ENCODE results near the gene IFIH1.

DNA sequence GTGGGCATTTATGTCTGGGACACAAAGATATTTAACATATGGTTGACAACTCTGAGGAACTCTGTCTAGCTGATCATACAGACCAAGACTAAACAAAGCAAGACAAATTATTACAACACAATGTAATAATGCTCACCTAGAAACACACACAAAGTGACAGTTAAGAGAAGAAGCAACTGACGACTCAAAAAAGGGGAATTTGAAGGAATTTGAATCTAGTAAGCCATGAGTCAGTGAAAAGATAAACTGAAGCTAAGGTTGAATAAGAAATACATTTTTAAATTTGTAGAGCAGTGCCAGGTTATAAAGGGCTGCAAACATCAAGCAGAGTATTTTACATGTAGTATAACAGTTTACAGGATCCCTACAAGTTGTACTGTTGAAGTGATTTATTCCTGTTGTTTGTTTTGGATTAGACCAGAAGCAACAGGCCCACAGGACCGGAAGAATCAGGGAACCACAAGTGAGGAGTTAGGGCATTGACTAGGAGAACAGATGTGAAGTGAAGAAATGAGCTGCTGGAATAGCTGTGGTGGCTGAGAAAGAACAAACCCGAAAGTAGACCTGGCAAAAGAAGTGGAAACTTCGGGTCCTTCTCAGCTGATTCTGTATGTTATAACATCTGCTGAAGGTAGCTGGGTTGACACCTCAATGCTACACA, 35.6 kb downstream of the IFIH1 start:
- TF ChIP-seq CTCF (IDR thresholded peaks at IDR 0.05) (no peak), POLR2AphosphoS5 (IDR thresholded peaks at IDR 0.05; ENCODE audit: insufficient read depth in 1 of 2, low read depth in 1 of 2) (no peak), POLR2A (IDR thresholded peaks at IDR 0.05) (no peak)

Data from vagina (tissue), 2 donors.